PFSK-1 (cell line): ENCODE results near the gene MYB.

Experiments used
- FOXP2 ChIP-seq: optimal IDR thresholded peaks from 2 replicates; pipeline ENCODE3; 2011; ENCODE audit warnings: borderline replicate concordance, control low read depth, inconsistent platforms; ENCODE audit not compliant: insufficient read depth; ENCODE audit errors: extremely low read length, extremely low read depth
- POLR2AphosphoS5 ChIP-seq: IDR thresholded peaks from 2 replicates; pipeline ENCODE4 v1.6.1; 2012; ENCODE audit warnings: low read depth, mild to moderate bottlenecking, control low read depth, low read length, moderate library complexity
- SIN3A ChIP-seq: IDR thresholded peaks from 2 replicates; pipeline ENCODE4 v1.6.1; 2012; ENCODE audit warnings: mild to moderate bottlenecking, low read length, moderate library complexity, borderline replicate concordance; ENCODE audit not compliant: insufficient read depth
- TAF1 ChIP-seq: IDR thresholded peaks from 2 replicates; pipeline ENCODE4 v1.6.1; 2012; ENCODE audit warnings: low read length, control low read depth, borderline replicate concordance; ENCODE audit not compliant: insufficient read depth
- TF ChIP-seq, protein P1 (sequence below), 2 experiments: IDR thresholded peaks; 2 replicates each; pipeline versions ENCODE4 v1.6.1 to v1.8.0; 2011 to 2012; ENCODE audit warnings: low read depth in 2 of 2, low read length in 2 of 2, control low read depth in 1 of 2, inconsistent platforms in 1 of 2, mild to moderate bottlenecking in 1 of 2, moderate library complexity in 1 of 2; ENCODE audit not compliant: insufficient read depth in 1 of 2

Gene MYB

DNA sequence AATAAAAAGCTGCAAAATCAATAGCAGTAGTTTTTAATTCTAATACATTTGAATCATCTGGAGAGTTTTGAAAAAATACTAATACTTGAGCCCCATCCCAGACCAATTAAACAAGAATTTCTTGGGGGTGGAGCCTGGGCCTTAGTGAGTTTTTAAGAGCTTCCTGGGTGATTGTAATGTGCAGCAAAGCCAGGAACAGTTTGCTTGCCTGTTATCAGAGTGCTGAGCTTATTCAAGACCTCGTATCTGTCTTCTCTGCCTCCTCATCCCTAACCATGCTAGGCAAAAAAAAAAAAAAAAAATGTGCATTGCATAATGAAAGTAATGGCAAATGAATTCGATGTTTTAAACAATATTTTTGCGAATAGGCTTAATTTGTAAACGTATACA is 36.4 kb upstream of the MYB start:
- TF ChIP-seq SIN3A, result no peak
- TF ChIP-seq POLR2AphosphoS5, result no peak
- TF ChIP-seq TAF1, result no peak
- TF ChIP-seq, protein P1, sequence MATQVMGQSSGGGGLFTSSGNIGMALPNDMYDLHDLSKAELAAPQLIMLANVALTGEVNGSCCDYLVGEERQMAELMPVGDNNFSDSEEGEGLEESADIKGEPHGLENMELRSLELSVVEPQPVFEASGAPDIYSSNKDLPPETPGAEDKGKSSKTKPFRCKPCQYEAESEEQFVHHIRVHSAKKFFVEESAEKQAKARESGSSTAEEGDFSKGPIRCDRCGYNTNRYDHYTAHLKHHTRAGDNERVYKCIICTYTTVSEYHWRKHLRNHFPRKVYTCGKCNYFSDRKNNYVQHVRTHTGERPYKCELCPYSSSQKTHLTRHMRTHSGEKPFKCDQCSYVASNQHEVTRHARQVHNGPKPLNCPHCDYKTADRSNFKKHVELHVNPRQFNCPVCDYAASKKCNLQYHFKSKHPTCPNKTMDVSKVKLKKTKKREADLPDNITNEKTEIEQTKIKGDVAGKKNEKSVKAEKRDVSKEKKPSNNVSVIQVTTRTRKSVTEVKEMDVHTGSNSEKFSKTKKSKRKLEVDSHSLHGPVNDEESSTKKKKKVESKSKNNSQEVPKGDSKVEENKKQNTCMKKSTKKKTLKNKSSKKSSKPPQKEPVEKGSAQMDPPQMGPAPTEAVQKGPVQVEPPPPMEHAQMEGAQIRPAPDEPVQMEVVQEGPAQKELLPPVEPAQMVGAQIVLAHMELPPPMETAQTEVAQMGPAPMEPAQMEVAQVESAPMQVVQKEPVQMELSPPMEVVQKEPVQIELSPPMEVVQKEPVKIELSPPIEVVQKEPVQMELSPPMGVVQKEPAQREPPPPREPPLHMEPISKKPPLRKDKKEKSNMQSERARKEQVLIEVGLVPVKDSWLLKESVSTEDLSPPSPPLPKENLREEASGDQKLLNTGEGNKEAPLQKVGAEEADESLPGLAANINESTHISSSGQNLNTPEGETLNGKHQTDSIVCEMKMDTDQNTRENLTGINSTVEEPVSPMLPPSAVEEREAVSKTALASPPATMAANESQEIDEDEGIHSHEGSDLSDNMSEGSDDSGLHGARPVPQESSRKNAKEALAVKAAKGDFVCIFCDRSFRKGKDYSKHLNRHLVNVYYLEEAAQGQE (IDR thresholded peaks at IDR 0.05; ENCODE audit: insufficient read depth in 1 of 2, low read depth in 2 of 2, low read length in 2 of 2), result no peak
- no peak for TF ChIP-seq FOXP2

DNA sequence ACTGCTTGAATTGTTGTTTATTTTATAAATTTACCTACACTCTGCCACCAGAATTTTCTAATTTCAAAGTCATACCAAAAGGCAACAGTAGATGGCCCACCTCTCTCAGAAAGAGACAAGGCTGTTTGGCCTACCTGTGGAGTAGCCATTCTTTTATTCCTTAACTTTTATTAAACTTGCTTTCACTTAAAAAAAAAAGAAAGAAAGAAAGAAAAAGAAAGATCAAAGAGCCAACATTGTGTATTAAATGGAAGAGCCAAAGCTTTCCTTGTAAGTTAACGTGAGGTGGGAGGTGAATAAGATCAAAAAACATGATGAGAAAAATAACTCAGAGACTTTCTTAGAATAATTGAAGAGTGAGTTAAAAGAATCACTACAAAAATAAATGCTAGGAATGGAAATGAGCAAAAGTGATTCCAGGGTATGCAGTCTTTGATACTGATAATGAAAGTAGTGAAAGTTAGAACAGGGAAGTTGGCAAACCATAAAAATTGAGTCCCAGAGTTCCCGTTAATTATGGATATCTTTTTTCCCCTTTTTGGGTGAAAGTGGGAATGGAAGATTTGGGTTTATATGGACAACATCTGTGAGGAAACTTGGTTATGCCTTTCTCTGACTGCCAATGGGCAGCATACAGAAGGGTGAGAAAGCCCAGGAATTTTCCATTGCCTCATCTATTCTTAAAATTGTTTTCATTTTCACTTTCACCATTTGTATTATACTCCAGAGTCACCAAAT is 35.9 kb upstream of the MYB start:
- no peak for TF ChIP-seq TAF1
- TF ChIP-seq, protein P1 (IDR thresholded peaks at IDR 0.05; ENCODE audit: insufficient read depth in 1 of 2, low read depth in 2 of 2, low read length in 2 of 2), result no peak
- no peak for TF ChIP-seq SIN3A
- TF ChIP-seq FOXP2, result no peak
- TF ChIP-seq POLR2AphosphoS5, result no peak

DNA sequence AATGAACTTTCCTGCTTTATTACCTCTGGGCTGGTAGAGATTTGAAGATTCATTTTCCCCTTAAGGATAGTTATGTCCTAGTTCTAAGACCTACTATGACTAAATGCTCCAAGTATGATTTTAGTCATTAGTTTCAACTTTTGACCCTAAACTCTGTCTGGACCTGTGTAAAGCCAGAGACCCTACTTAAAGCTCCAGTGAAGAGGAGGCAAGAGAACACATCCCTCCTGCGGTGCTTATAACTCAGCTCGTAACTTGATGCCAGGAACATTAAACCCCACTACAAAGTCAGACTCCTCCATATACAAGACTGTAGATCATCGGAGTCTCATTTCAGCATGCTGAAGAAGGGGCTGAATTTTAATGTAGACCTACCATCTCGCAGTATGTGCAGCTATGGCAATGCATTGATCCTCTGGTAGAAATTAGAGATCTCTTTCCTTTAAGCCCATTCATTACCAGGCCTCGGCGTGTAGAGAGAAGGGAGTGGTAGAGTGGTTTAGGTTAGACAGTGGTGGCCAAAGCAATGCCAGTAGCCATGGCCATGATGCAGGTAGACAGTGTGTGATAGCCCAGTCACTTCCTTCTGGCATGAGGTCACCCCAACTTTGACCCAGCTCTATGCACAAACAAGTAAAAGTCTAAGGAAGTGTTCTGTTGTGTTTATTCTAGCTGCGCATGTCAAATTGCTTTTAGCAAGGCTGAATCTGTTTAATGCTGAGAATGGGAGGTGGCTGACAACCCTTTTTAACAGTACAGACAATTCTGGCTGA is 34.8 kb upstream of the MYB start:
- TF ChIP-seq, protein P1 (IDR thresholded peaks at IDR 0.05; ENCODE audit: insufficient read depth in 1 of 2, low read depth in 2 of 2, low read length in 2 of 2), result no peak
- no peak for TF ChIP-seq POLR2AphosphoS5

DNA sequence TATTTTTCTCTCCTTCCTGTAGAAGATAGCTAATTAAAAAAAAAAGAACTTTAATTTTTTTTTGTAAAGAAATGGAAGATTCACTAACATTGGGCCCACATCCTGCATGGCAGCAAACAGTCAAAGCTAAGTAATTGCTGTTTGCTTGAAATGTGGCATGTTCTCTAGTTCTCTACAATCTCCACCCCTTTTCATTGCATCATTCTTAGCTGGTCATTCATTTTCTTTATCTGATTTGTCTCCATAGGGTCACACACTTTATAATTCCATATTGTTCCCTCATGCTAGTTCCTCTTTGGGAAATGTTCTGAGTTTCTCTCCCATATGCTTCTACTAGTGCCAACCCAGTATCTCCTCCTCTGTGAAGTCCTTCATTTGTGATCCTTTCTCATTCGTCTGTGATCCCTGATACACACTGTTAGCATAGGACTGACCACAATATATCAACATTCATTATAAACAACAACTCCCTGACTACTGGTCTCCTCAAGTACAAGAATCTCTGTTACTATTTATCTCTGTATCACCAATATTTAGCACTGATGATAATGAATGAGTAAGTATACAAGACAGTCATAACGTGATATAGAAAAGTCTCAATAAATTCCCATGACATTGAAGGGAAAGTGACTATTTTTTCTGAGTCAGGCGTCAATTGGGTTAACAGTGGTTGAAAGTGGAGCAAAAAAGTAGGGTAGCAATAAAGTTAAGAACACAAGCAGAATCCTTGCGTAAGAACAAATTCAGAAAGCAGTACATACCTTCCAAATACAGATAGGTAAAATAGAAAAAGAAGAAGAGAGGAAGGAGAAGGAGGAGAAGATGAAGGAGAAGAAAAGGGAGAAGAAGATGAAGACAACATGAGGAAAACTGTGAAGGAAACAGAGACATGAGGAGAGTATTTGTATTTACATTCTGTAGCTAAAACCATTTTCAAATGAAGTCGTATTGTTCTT is 33.2 kb upstream of the MYB start:
- no peak for TF ChIP-seq POLR2AphosphoS5
- TF ChIP-seq TAF1, result no peak
- TF ChIP-seq FOXP2, result no peak
- TF ChIP-seq, protein P1 (IDR thresholded peaks at IDR 0.05; ENCODE audit: insufficient read depth in 1 of 2, low read depth in 2 of 2, low read length in 2 of 2), result no peak
- TF ChIP-seq SIN3A, result no peak
